GM12873 (cell line): ENCODE measurements around the gene TPO.

ENCODE experiments used
- TF ChIP-seq, protein P1 (sequence below): IDR thresholded peaks from 2 replicates; pipeline ENCODE4 v1.5.1; 2012; ENCODE audit warnings: low read depth, mild to moderate bottlenecking, moderate library complexity, low read length, control low read depth; ENCODE audit not compliant: insufficient read depth; ENCODE audit errors: missing control alignments

Gene TPO

DNA sequence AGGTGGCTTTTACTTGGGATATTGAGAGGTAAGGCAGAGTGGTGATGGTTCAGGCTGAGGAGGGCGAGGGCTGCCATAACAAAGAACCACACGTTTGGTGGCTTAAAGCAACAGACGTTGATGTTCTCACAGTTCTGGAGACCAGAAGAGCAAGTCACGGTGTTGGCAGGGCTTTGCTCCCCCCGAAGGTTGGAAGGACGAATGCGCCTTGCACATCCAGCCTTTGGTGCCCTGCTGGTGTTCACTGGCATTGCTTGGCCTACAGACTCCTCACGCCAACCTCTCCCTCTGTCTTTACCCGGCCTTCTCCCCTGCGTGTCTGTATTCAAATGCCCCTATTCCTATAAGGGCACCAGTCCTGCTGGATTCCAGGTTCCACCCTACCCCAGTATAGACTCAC lies 125.4 kb downstream of the TPO start:
- TF ChIP-seq, protein P1, sequence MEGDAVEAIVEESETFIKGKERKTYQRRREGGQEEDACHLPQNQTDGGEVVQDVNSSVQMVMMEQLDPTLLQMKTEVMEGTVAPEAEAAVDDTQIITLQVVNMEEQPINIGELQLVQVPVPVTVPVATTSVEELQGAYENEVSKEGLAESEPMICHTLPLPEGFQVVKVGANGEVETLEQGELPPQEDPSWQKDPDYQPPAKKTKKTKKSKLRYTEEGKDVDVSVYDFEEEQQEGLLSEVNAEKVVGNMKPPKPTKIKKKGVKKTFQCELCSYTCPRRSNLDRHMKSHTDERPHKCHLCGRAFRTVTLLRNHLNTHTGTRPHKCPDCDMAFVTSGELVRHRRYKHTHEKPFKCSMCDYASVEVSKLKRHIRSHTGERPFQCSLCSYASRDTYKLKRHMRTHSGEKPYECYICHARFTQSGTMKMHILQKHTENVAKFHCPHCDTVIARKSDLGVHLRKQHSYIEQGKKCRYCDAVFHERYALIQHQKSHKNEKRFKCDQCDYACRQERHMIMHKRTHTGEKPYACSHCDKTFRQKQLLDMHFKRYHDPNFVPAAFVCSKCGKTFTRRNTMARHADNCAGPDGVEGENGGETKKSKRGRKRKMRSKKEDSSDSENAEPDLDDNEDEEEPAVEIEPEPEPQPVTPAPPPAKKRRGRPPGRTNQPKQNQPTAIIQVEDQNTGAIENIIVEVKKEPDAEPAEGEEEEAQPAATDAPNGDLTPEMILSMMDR, result peak; percentile 10

DNA sequence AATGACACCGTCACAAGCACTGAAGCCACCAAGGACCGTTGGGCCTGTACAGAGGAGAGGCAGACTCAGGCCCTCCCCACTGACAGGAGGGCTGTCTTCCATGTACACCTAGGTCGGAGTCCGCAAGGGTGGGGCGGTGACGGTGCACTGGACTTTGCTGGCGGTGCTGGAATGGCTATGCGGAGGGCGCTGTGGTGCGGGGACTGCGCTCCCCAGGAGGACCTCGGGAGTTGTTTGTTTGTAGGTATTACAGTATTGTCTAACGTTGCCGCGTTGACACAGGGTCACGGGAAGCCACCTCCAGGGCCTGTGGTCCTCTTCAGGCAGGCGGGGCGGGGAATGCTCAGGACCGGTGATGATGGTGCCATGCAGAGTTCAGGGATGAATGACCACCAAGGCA lies 126.2 kb downstream of the TPO start:
- TF ChIP-seq, protein P1, result no peak

DNA sequence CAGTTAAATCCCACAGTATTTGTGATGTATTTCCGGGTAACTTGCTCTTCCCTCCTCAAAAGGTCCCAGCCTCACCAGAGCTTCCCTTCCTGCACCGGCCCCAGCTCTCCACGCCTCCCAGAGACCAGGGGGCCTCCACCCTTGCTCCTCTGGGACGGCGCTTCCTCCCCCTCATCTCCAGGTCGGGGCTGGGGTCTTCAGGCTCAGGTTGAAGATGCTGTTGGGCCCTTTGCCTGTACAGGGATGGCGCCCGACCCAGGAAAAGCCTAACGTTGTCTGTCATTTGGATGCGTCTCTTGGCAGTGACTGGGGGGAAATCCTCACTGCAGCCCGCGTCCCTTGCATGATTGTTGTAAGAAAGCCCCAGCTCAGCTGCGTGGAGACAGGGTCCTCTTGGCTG lies 126.7 kb downstream of the TPO start:
- TF ChIP-seq, protein P1, result no peak

DNA sequence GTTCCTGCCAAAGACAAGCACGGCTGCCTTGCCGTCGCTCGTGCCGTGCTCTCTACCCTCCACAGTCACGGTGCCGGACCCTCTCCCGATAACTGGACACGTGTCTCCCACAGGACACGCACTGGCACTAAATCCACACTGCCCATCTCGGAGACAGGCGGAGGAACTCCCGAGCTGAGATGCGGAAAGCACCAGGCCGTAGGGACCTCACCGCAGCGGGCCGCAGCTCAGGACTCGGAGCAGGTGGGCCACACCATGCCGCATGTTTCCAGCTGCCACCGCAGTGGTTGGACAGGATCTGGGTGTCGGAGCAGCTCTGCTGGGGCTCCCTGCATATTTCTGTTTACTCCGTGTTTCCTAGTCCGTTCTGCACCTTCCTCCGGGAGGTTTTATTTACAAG lies 127.2 kb downstream of the TPO start:
- TF ChIP-seq, protein P1, result no peak

DNA sequence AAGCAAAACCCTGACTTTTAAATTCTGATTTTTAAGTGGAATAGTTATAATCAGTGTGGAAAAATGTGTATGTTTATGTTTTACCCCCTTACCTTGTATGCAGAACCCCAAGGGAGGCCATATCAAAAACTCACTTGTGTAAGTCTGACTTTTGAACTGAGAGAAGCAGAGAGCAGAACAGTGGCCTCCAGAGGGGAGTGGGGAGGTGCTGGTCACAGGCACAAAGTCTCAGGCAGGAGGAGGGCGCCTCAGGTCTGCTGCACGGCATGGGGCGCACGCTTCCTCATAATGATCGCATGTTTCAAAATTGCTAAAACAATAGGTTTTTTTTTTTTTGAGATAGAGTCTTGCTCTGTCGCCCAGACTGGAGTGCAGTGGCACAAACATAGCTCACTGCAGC lies 127.8 kb downstream of the TPO start:
- TF ChIP-seq, protein P1, result no peak

DNA sequence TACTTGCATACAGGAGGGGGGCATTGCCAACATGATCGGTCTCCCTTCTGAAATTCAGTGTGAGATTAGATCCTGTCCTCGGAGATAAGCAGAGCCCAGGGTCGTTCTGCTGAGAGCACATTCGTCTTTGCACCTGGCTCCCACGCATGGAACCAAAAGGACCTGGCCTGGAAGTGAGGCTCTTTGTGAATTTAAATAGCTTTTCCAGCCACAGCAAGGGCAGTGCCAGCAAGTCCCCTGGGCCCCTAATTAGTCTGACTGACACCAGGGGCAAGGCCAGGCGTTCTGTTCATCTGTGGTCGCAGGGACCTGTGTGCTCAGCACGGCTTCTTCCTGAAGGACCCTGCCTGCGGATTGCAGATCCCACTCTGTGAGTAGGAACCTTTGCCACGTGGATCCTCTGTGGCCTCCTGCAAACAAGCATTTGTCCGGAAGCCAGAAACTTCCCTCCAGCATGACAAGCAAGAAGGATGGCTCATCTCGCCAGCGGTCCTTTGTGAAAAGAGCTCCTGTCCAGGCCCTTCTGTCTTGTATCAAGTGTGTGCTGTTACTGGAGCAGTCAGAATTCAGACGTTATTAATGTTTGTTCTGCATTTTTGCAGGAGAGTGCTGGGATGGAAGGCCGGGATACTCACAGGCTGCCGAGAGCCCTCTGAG lies 128.7 kb downstream of the TPO start:
- TF ChIP-seq, protein P1, result no peak

DNA sequence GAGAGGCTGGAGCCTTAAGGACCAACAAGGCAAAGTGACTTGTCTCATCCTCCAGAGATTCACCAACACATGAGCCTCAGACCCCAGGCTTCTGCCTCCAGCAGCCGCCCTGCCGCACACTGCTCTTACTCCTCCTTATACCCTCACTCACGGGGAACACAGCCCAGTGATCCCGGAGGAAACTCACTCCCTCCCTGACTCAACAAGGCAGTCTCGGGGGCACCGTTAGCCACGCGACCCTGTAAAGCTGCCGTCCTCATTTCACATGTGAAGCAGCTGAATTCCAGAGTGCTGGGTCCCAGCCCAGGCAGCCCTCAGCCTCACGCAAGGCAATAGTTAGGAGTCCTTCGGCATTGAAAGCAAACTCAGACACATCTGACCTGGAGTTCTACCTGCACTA lies 129.7 kb downstream of the TPO start:
- TF ChIP-seq, protein P1, result no peak
